Sigmoid colon (tissue), 4 donors: ENCODE results near the gene AP5B1.

Experiments
- EP300 ChIP-seq, 4 donors: sonication (generic); formaldehyde crosslinking; IDR thresholded peaks; one replicate each; pipeline ENCODE4 v1.6.1; 2017; ENCODE audit warnings: antibody characterized with exemption in 4 of 4
- POLR2A ChIP-seq, 2 donors: fragments of 450-650 bp; IDR thresholded peaks; one replicate each; pipeline ENCODE4 v1.6.1; 2016; ENCODE audit warnings: antibody characterized with exemption in 2 of 2, mild to moderate bottlenecking in 2 of 2, moderate library complexity in 2 of 2
- POLR2AphosphoS5 ChIP-seq, 4 donors: sonication (generic); formaldehyde crosslinking; IDR thresholded peaks; one replicate each; pipeline ENCODE4 v1.6.1; 2017; ENCODE audit warnings: antibody characterized with exemption in 4 of 4
- TF ChIP-seq, protein P1 (sequence below), 4 experiments: fragments of 450-650 bp in 3 of 4; fragments of 200-600 bp in 1 of 4; IDR thresholded peaks; one replicate each; pipeline ENCODE4 v1.5.1; 2016 to 2019; ENCODE audit warnings: antibody characterized with exemption in 4 of 4, mild to moderate bottlenecking in 3 of 4, moderate library complexity in 2 of 4

DNA sequence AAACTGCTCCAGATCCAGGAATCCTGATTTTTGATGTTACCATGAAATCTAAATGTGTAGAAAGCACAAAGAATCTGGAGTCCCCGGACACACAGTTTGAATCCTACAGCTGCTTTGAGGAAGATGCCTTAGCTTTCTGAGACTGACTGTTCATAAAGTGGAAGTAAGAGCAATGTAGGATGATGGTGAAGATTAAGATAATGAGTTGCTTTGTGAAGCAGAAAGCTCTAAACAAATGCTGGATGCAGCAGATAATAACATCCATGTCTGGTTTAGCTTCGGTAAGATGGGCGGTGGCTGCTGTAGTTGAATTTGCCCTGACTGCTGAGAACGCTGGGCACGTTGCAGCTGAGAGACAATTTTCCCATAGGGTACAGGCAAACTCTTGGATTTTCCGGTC is 26.2 kb upstream of the AP5B1 start:
- TF ChIP-seq, protein P1, sequence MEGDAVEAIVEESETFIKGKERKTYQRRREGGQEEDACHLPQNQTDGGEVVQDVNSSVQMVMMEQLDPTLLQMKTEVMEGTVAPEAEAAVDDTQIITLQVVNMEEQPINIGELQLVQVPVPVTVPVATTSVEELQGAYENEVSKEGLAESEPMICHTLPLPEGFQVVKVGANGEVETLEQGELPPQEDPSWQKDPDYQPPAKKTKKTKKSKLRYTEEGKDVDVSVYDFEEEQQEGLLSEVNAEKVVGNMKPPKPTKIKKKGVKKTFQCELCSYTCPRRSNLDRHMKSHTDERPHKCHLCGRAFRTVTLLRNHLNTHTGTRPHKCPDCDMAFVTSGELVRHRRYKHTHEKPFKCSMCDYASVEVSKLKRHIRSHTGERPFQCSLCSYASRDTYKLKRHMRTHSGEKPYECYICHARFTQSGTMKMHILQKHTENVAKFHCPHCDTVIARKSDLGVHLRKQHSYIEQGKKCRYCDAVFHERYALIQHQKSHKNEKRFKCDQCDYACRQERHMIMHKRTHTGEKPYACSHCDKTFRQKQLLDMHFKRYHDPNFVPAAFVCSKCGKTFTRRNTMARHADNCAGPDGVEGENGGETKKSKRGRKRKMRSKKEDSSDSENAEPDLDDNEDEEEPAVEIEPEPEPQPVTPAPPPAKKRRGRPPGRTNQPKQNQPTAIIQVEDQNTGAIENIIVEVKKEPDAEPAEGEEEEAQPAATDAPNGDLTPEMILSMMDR (IDR thresholded peaks at IDR 0.05) = no peak
- TF ChIP-seq POLR2A (IDR thresholded peaks at IDR 0.05) (no peak), POLR2AphosphoS5 (IDR thresholded peaks at IDR 0.05) (no peak), EP300 (IDR thresholded peaks at IDR 0.05) (no peak)
